Breast epithelium (tissue), 3 donors: ENCODE measurements around the gene SPRY1.

ENCODE experiments used
- CTCF ChIP-seq, 3 donors: fragments of 450-650 bp; IDR thresholded peaks; one replicate each; pipeline ENCODE4 v1.5.1; 2016 to 2017; ENCODE audit warnings: antibody characterized with exemption in 3 of 3, mild to moderate bottlenecking in 3 of 3, moderate library complexity in 3 of 3
- POLR2A ChIP-seq: fragments of 450-650 bp; IDR thresholded peaks from one replicate; pipeline ENCODE4 v1.6.1; 2016; ENCODE audit warnings: antibody characterized with exemption, mild to moderate bottlenecking, moderate library complexity
- POLR2AphosphoS5 ChIP-seq, 3 donors: sonication (generic); formaldehyde crosslinking; IDR thresholded peaks; one replicate each; pipeline ENCODE4 v1.6.1; 2017; ENCODE audit warnings: antibody characterized with exemption in 3 of 3

DNA sequence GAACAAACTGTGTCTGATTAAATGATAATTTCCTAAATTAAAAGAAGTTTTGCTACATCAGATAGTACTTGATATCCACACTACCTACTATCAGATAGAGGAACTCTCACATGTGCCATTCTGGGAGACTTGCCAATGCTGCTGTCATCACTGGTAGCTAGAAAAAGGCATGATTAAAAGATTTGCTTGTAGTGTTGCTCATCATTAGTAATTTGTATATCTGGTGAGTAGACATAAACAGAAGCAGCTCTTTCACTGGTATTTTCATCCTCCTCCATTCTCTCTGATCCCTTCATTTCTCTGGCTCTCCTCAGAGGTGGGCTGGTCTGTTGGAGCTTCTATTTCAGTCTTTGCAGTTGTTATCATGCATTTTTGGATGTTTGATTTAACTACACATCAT, 56.0 kb downstream of the SPRY1 start:
- no peak for TF ChIP-seq POLR2A
- TF ChIP-seq CTCF (IDR thresholded peaks at IDR 0.05) = no peak
- TF ChIP-seq POLR2AphosphoS5 (IDR thresholded peaks at IDR 0.05) = no peak
